Measurements from ENCODE around the gene CFAP299.

Gene CFAP299

GRCh38 chr4:80447493-80447892 lies 112.0 kb downstream of the CFAP299 start:
- no peak for DNase-seq (ENCODE audit: low read depth in 2 of 2)

GRCh38 chr4:80448056-80448455 lies 112.5 kb downstream of the CFAP299 start:
- no peak for DNase-seq (ENCODE audit: low read depth in 2 of 2)

- no peak for DNase-seq (ENCODE audit: low read depth in 2 of 2)
Measured at GRCh38 chr4:80452055-80452454, 116.5 kb downstream of the CFAP299 start.

- DNase-seq (ENCODE audit: low read depth in 2 of 2): no peak
Measured at GRCh38 chr4:80452768-80453167, 117.2 kb downstream of the CFAP299 start.

- no peak for DNase-seq (ENCODE audit: low read depth in 2 of 2)
Measured at GRCh38 chr4:80454040-80454439, 118.5 kb downstream of the CFAP299 start.

- no peak for DNase-seq (ENCODE audit: low read depth in 2 of 2)
Measured at GRCh38 chr4:80454556-80454955, 119.0 kb downstream of the CFAP299 start.

GRCh38 chr4:80459918-80460473 lies 124.5 kb downstream of the CFAP299 start:
- no peak for DNase-seq (ENCODE audit: low read depth in 2 of 2)

GRCh38 chr4:80461412-80461811 lies 125.9 kb downstream of the CFAP299 start:
- no peak for DNase-seq (ENCODE audit: low read depth in 2 of 2)

GRCh38 chr4:80462621-80463091 lies 127.1 kb downstream of the CFAP299 start:
- no peak for DNase-seq (ENCODE audit: low read depth in 2 of 2)

GRCh38 chr4:80463509-80463908 lies 128.0 kb downstream of the CFAP299 start:
- no peak for DNase-seq (ENCODE audit: low read depth in 2 of 2)

- DNase-seq (ENCODE audit: low read depth in 2 of 2): no peak
Measured at GRCh38 chr4:80465238-80465637, 129.7 kb downstream of the CFAP299 start.

- DNase-seq (ENCODE audit: low read depth in 2 of 2): no peak
Measured at GRCh38 chr4:80465736-80466135, 130.2 kb downstream of the CFAP299 start.

GRCh38 chr4:80466618-80467017 lies 131.1 kb downstream of the CFAP299 start:
- no peak for DNase-seq (ENCODE audit: low read depth in 2 of 2)

- no peak for DNase-seq (ENCODE audit: low read depth in 2 of 2)
Measured at GRCh38 chr4:80471756-80472155, 136.2 kb downstream of the CFAP299 start.

GRCh38 chr4:80475236-80475635 lies 139.7 kb downstream of the CFAP299 start:
- no peak for DNase-seq (ENCODE audit: low read depth in 2 of 2)

GRCh38 chr4:80475798-80476197 lies 140.3 kb downstream of the CFAP299 start:
- no peak for DNase-seq (ENCODE audit: low read depth in 2 of 2)

GRCh38 chr4:80484712-80485111 lies 149.2 kb downstream of the CFAP299 start:
- no peak for DNase-seq (ENCODE audit: low read depth in 2 of 2)

GRCh38 chr4:80486603-80487002 lies 151.1 kb downstream of the CFAP299 start:
- DNase-seq (ENCODE audit: low read depth in 2 of 2): no peak

- no peak for DNase-seq (ENCODE audit: low read depth in 2 of 2)
Measured at GRCh38 chr4:80489798-80490197, 154.3 kb downstream of the CFAP299 start.

- no peak for DNase-seq (ENCODE audit: low read depth in 2 of 2)
Measured at GRCh38 chr4:80492761-80493160, 157.2 kb downstream of the CFAP299 start.

- no peak for DNase-seq (ENCODE audit: low read depth in 2 of 2)
Measured at GRCh38 chr4:80495865-80496264, 160.3 kb downstream of the CFAP299 start.

- DNase-seq (ENCODE audit: low read depth in 2 of 2): no peak
Measured at GRCh38 chr4:80498725-80499124, 163.2 kb downstream of the CFAP299 start.

- DNase-seq (ENCODE audit: low read depth in 2 of 2): no peak
Measured at GRCh38 chr4:80500613-80501012, 165.1 kb downstream of the CFAP299 start.

GRCh38 chr4:80507077-80507476 lies 171.5 kb downstream of the CFAP299 start:
- DNase-seq (ENCODE audit: low read depth in 2 of 2): no peak

Measured in stimulated activated CD8-positive, alpha-beta memory T cell treated with anti-CD3 and anti-CD28 coated beads, Interleukin-2, amount 100 ng/mL, for 48 hours (primary cell).